Osteocyte (in vitro differentiated cells): ENCODE results near the gene PDK3. TPM values are rescaled to one million over a fixed set of nuclear protein-coding genes. Genes with fewer than 3 reads are reported as not detected.

Source experiments
- DNase-seq: peaks from one replicate; pipeline ENCODE4 v3.0.0; 2021; ENCODE audit warnings: mixed read lengths; ENCODE audit not compliant: unreplicated experiment; ENCODE audit errors: extremely low spot score
- H3K27ac Mint-ChIP-seq: one replicate; pipeline ENCODE4 v1.8.0; 2021; ENCODE audit warnings: mild to moderate bottlenecking, mixed read lengths; ENCODE audit not compliant: unreplicated experiment
- H3K27me3 Mint-ChIP-seq: one replicate; pipeline ENCODE4 v1.8.0; 2021; ENCODE audit warnings: mixed read lengths; ENCODE audit not compliant: unreplicated experiment
- H3K36me3 Mint-ChIP-seq: one replicate; pipeline ENCODE4 v1.8.0; 2021; ENCODE audit warnings: mixed read lengths; ENCODE audit not compliant: unreplicated experiment
- H3K4me1 Mint-ChIP-seq: one replicate; pipeline ENCODE4 v1.8.0; 2021; ENCODE audit warnings: mixed read lengths; ENCODE audit not compliant: unreplicated experiment
- H3K4me3 Mint-ChIP-seq: one replicate; pipeline ENCODE4 v1.8.0; 2021; ENCODE audit warnings: mild to moderate bottlenecking, moderate library complexity, mixed read lengths; ENCODE audit not compliant: unreplicated experiment
- H3K9me3 Mint-ChIP-seq: one replicate; pipeline ENCODE4 v1.8.0; 2021; ENCODE audit warnings: mixed read lengths; ENCODE audit not compliant: unreplicated experiment
- total RNA-seq: library from RNA; stranded (reverse); gene quantifications from 2 replicates; pipeline ENCODE4 v1.2.1, GENCODE V29; 2021
- TF ChIP-seq, protein P1 (sequence below): fragments of 200-600 bp; sonication (generic); IDR thresholded peaks from 2 replicates; pipeline ENCODE4 v1.5.0; 2021; ENCODE audit warnings: antibody characterized with exemption, mild to moderate bottlenecking, moderate library complexity

The PDK3 gene
- total RNA-seq, 1 donor from 2014 or later, result 9.6 TPM

DNA sequence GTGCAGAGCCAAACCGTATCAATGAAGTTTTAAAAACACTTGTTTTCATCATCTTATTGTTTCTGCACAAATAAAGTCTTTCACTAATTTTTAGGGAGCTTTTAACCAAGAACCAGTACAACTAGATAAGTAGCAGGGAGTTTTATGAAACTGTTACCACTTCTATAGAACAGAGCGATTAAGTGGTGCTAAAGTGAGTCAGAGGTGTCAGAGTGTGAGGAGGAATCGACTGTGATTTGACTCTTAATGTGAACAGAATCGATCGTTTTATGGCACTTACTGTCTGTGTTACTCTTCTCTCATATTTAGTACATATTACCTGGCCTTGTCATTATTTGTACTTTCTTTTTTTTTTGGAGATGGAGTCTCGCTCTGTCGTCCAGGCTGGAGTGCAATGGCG, 43.3 kb downstream of the PDK3 start:
- Mint-ChIP-seq H3K27me3 (no peaks in the 10 kb centered on the region), H3K4me1 (no peaks in the 10 kb centered on the region), H3K9me3 (no peaks in the 10 kb centered on the region), H3K36me3 (peaks cover 1% of the 10 kb centered on the region), H3K27ac (no peak overlapping the region), H3K4me3 (no peak overlapping the region)
- no peak for DNase-seq
- TF ChIP-seq, protein P1, sequence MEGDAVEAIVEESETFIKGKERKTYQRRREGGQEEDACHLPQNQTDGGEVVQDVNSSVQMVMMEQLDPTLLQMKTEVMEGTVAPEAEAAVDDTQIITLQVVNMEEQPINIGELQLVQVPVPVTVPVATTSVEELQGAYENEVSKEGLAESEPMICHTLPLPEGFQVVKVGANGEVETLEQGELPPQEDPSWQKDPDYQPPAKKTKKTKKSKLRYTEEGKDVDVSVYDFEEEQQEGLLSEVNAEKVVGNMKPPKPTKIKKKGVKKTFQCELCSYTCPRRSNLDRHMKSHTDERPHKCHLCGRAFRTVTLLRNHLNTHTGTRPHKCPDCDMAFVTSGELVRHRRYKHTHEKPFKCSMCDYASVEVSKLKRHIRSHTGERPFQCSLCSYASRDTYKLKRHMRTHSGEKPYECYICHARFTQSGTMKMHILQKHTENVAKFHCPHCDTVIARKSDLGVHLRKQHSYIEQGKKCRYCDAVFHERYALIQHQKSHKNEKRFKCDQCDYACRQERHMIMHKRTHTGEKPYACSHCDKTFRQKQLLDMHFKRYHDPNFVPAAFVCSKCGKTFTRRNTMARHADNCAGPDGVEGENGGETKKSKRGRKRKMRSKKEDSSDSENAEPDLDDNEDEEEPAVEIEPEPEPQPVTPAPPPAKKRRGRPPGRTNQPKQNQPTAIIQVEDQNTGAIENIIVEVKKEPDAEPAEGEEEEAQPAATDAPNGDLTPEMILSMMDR, result no peak

DNA sequence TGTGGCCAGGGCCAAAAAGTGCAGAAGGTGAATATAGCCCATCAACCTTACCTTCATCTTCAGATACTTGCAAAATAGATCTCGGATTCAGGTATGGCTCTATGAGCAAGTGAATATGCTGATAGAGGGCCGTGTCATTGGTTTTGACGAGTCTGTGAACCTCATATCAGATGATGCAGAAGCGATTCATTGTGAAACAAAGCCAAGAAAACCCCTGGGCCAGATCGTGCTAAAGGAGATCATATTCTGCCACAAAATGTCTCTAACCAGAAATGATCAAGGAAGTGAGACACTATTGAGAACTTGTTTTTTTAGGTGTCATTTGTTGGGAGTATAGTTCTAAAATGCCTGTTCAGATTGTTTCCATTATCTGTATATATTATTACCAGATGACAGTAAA, 48.3 kb downstream of the PDK3 start:
- no peaks in the 10 kb centered on the region for H3K36me3 Mint-ChIP-seq
- DNase-seq, result no peak
- no peak overlapping the region for H3K4me3 Mint-ChIP-seq
- TF ChIP-seq, protein P1, result no peak
- H3K27me3 Mint-ChIP-seq, result no peaks in the 10 kb centered on the region
- no peak overlapping the region for H3K27ac Mint-ChIP-seq
- no peaks in the 10 kb centered on the region for H3K4me1 Mint-ChIP-seq
- H3K9me3 Mint-ChIP-seq, result no peaks in the 10 kb centered on the region

DNA sequence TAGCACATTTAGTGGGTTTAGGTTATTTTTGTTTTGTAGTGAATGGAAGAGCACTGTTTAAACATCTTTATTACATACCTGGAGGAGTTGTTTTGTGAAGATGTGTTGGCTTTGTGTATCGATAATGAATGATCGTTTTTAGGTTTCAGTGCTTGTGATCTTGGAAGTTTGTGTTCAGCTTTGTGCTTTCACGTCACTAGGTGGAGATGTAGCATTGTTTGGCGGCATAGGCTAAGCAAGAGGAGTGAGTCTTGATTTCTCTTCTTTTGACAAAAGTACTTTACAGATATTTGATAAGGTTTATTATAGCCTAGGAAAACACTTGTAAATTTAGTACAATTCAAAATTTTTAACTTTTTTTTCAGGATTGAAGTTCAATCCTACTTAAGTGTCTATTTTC, 50.4 kb downstream of the PDK3 start:
- TF ChIP-seq, protein P1, result peak; percentile 55
- Mint-ChIP-seq H3K27ac (no peak overlapping the region), H3K27me3 (no peaks in the 10 kb centered on the region), H3K4me3 (no peak overlapping the region), H3K9me3 (no peaks in the 10 kb centered on the region), H3K4me1 (no peaks in the 10 kb centered on the region), H3K36me3 (no peaks in the 10 kb centered on the region)
- no peak for DNase-seq

DNA sequence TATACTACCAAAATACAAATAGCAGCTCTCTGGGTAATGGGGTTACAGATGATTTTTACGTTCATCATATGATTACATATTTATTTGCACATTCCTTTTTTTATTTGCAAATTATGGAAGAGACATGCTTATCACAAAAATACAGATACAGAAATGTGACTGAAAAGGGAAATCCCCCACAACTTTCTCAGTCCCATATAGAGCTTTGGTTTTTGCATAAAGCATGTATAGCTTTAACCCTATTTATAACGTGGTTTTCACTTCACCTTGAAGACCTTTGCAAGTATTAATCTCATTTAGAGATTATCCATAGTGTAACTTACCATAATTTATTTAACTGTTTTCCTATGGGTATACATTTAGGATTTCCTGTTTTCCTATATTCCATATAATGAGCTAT, 55.4 kb downstream of the PDK3 start:
- H3K9me3 Mint-ChIP-seq, result no peaks in the 10 kb centered on the region
- TF ChIP-seq, protein P1, result no peak
- no peak for DNase-seq
- H3K27me3 Mint-ChIP-seq, result no peaks in the 10 kb centered on the region
- H3K4me3 Mint-ChIP-seq, result no peak overlapping the region
- no peaks in the 10 kb centered on the region for H3K36me3 Mint-ChIP-seq
- H3K4me1 Mint-ChIP-seq, result no peaks in the 10 kb centered on the region
- no peak overlapping the region for H3K27ac Mint-ChIP-seq

DNA sequence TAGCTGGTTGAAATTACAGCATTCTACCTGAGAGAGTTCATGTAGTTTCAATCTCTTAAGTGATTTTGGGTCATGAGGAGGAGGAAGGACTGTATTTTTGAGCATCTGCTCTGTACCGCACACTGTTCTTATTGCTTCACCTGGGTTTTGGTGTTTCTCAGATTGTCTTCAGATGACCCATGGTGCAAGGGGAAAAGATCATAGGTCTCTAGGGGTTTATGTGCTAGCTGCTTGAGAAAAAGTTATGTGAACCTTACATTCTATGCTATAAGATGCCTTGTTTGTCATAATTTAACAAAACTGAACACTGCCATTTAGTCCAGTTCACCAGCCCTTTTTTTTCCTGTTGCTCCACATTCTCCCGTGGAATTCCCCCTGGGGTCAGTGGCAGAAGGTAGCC, 60.4 kb downstream of the PDK3 start:
- no peak for DNase-seq
- TF ChIP-seq, protein P1, result no peak
- Mint-ChIP-seq H3K27ac (no peak overlapping the region), H3K4me1 (no peaks in the 10 kb centered on the region), H3K9me3 (no peaks in the 10 kb centered on the region), H3K36me3 (peaks cover 8% of the 10 kb centered on the region), H3K27me3 (no peaks in the 10 kb centered on the region), H3K4me3 (no peak overlapping the region)
